Measurements from ENCODE around the gene ZC3HAV1L. TPM values are rescaled to one million over a fixed set of nuclear protein-coding genes. Genes with fewer than 3 reads are reported as not detected.
"Not testable (repeated sequence)": the region's sequence is repeated elsewhere in the genome, so short reads cannot be mapped to it uniquely, and the experiment has no call there.

ZC3HAV1L gene
- total RNA-seq, 1 experiment from 2014 or later: 34.2 TPM

DNA sequence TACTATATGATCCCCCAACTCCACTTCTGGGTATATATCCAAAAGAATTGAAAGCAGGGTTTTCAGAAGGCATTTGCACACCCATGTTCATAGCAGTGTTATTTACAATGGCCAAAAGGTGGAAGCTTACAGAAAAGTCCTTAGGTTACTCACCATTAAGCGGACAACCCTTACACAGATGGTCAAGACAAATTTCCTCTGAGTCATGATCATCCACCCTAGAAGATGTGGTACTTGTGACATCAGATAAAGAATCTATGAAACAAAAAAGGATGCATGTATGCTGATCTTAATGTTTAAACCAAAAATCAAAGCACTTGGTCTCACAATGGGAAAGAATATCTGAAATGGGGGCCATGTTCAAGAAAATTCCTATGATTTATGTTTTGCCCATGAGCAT, 42.6 kb upstream of the ZC3HAV1L start:
- no peaks in the 10 kb centered on the region for H3K9me2 ChIP-seq (ENCODE audit: insufficient read depth)
- H3K27ac ChIP-seq: no peak overlapping the region
- BruUV-seq (replicated peaks): no TSS peak
- H3K4me1 ChIP-seq (replicated peaks; ENCODE audit: insufficient read depth): no peaks in the 10 kb centered on the region; the same call in 1 of the 2 replicates
- H3K4me3 ChIP-seq: no peak overlapping the region
- no peak for TF ChIP-seq EZH2 (IDR thresholded peaks at IDR 0.05; ENCODE audit: low read depth)
- TF ChIP-seq, protein P1, sequence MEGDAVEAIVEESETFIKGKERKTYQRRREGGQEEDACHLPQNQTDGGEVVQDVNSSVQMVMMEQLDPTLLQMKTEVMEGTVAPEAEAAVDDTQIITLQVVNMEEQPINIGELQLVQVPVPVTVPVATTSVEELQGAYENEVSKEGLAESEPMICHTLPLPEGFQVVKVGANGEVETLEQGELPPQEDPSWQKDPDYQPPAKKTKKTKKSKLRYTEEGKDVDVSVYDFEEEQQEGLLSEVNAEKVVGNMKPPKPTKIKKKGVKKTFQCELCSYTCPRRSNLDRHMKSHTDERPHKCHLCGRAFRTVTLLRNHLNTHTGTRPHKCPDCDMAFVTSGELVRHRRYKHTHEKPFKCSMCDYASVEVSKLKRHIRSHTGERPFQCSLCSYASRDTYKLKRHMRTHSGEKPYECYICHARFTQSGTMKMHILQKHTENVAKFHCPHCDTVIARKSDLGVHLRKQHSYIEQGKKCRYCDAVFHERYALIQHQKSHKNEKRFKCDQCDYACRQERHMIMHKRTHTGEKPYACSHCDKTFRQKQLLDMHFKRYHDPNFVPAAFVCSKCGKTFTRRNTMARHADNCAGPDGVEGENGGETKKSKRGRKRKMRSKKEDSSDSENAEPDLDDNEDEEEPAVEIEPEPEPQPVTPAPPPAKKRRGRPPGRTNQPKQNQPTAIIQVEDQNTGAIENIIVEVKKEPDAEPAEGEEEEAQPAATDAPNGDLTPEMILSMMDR (conservative IDR thresholded peaks at IDR 0.05): no peak
- ChIA-PET POLR2A (ENCODE audit: unreplicated experiment) (no interaction called here), CTCF (no interaction called here)
- intact Hi-C loops (cut with micrococcal nuclease; ENCODE audit: unreplicated experiment): loop anchor here (5.0 to 10.0 kb wide), 3 partner anchors 336 to 1074 kb away; partner anchors contain the start of gene CREB3L2
- no peaks in the 10 kb centered on the region for H3K79me2 ChIP-seq (ENCODE audit: low read depth)
- H3K4me2 ChIP-seq: no peak overlapping the region
- no peak overlapping the region for H2AFZ ChIP-seq
- no peak for DNase-seq
- H3F3A ChIP-seq (ENCODE audit: insufficient read depth, low read depth): peaks cover 9% of the 10 kb centered on the region; the same call in 1 of the 2 replicates
- H3K27me3 ChIP-seq (ENCODE audit: insufficient read depth, low read depth): no peaks in the 10 kb centered on the region
- no peaks in the 10 kb centered on the region for H3K9me3 ChIP-seq (ENCODE audit: insufficient read depth, low read depth)
- H3K36me3 ChIP-seq (ENCODE audit: low read depth): peaks cover 13% of the 10 kb centered on the region; the same call in 1 of the 2 replicates
- H4K20me1 ChIP-seq (ENCODE audit: insufficient read depth): no peaks in the 10 kb centered on the region

DNA sequence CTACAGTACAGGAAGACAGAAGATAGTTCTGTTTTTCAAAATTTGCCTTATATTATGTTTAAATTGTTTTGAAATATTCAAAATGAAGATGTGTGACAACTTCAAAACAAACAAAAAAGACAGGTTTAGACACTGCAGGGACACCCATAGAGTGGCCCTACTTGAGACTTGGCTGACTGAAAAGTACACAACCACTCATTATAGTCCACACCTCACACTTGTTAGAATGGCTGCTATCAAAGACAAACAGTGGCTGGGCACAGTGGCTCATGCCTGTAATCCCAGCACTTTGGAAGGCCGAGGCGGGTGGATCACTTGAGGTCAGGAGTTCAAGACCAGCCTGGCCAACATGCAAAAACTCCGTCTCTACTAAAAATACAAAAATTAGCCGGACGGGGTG, 41.9 kb upstream of the ZC3HAV1L start:
- H3F3A ChIP-seq (ENCODE audit: insufficient read depth, low read depth); POLR2A ChIA-PET (ENCODE audit: unreplicated experiment); H3K4me2 ChIP-seq; H3K9me3 ChIP-seq (ENCODE audit: insufficient read depth, low read depth); H3K9me2 ChIP-seq (ENCODE audit: insufficient read depth); H4K20me1 ChIP-seq (ENCODE audit: insufficient read depth); H3K79me2 ChIP-seq (ENCODE audit: low read depth); H2AFZ ChIP-seq; H3K27me3 ChIP-seq (ENCODE audit: insufficient read depth, low read depth); BruUV-seq (replicated peaks); H3K4me1 ChIP-seq (replicated peaks; ENCODE audit: insufficient read depth); H3K27ac ChIP-seq; H3K4me3 ChIP-seq; DNase-seq; CTCF ChIA-PET; H3K36me3 ChIP-seq (ENCODE audit: low read depth): not testable (repeated sequence)
- intact Hi-C loops (cut with micrococcal nuclease; ENCODE audit: unreplicated experiment): loop anchor here (5.0 to 10.0 kb wide), 3 partner anchors 335 to 1073 kb away; partner anchors contain the start of gene CREB3L2

- intact Hi-C loops (cut with micrococcal nuclease; ENCODE audit: unreplicated experiment): loop anchor here (1.0 to 10.0 kb wide), 7 partner anchors 42 to 1071 kb away; partner anchors contain the start of gene CREB3L2
- Histone ChIP-seq H3K4me3 (no peak overlapping the region), H3K4me1 (replicated peaks; ENCODE audit: insufficient read depth) (no peaks in the 10 kb centered on the region; the same call in 1 of the 2 replicates), H3K9me2 (ENCODE audit: insufficient read depth) (no peaks in the 10 kb centered on the region), H3K9me3 (ENCODE audit: insufficient read depth, low read depth) (no peaks in the 10 kb centered on the region), H3K79me2 (ENCODE audit: low read depth) (no peaks in the 10 kb centered on the region), H3K27me3 (ENCODE audit: insufficient read depth, low read depth) (no peaks in the 10 kb centered on the region), H3K4me2 (no peak overlapping the region), H2AFZ (no peak overlapping the region), H3K27ac (0 out of 2 replicates have a peak overlapping the region, but pooled peaks have one; percentile 25), H4K20me1 (ENCODE audit: insufficient read depth) (no peaks in the 10 kb centered on the region), H3F3A (ENCODE audit: insufficient read depth, low read depth) (peaks cover 9% of the 10 kb centered on the region; the same call in 1 of the 2 replicates), H3K36me3 (ENCODE audit: low read depth) (peaks cover 17% of the 10 kb centered on the region; the same call in 1 of the 2 replicates)
- CTCF ChIA-PET: interaction anchor here (0.6 to 1.9 kb wide), 5 partner anchors 50 to 190 kb away, joined by 3 to 20 read pairs (median 5); no protein-coding TSS in a partner anchor
- no peak for TF ChIP-seq EZH2 (IDR thresholded peaks at IDR 0.05; ENCODE audit: low read depth)
- TF ChIP-seq, protein P1 (conservative IDR thresholded peaks at IDR 0.05): no peak
- POLR2A ChIA-PET (ENCODE audit: unreplicated experiment): interaction anchor here (0.6 kb wide), 1 partner anchor 55 kb away, joined by 6 read pairs; no protein-coding TSS in a partner anchor
- no peak for DNase-seq
- no TSS peak for BruUV-seq (replicated peaks)
Measured at GRCh38 chr7:139075871-139076686, 40.2 kb upstream of the ZC3HAV1L start.
